ENCODE data around the gene USP50. TPM values are rescaled to one million over a fixed set of nuclear protein-coding genes. Genes with fewer than 3 reads are reported as not detected.

Gene USP50
- total RNA-seq, 2 experiments from 2014 or later, result not detected

Other genes starting within 250 kb of the USP50 start
- 10 to 100 TPM; 54.1 to 58.2 TPM for gene GABPB1, start 191.5 kb downstream of the USP50 start, total RNA-seq
- 10 to 100 TPM; 43.4 to 46.0 TPM for gene USP8, start 122.3 kb downstream of the USP50 start, total RNA-seq
- 10 to 100 TPM; 37.4 to 44.8 TPM for gene TRPM7, start 140.1 kb upstream of the USP50 start, total RNA-seq
- 10 to 100 TPM; 79.9 to 82.1 TPM for gene SPPL2A, start 219.0 kb upstream of the USP50 start, total RNA-seq